HEK293T (cell line): Measurements from ENCODE around the gene LHFPL5.

Experiments
- CTCF ChIA-PET: fragments of 350-600 bp; formaldehyde crosslinking; extraction: SDS; loops from one replicate; lab custom pipeline; 2021; ENCODE audit warnings: antibody characterized with exemption, inconsistent platforms; lab: Yijun Ruan, JAX
- POLR2A ChIA-PET: fragments of 350-600 bp; formaldehyde crosslinking; extraction: SDS; loops from one replicate; lab custom pipeline; 2020; ENCODE audit warnings: antibody characterized with exemption, inconsistent platforms; lab: Yijun Ruan, JAX
- DNase-seq: peaks from one replicate; pipeline ENCODE4 v3.0.0; 2012; ENCODE audit warnings: mixed read lengths; ENCODE audit errors: extremely low spot score
- ARNT ChIP-seq: fragments of 450-650 bp; IDR thresholded peaks from 2 replicates; pipeline ENCODE4 v1.6.1; 2017; ENCODE audit warnings: mild to moderate bottlenecking
- BHLHE40 ChIP-seq: fragments of 450-650 bp; IDR thresholded peaks from 2 replicates; pipeline ENCODE4 v1.6.1; 2016; ENCODE audit warnings: mild to moderate bottlenecking, moderate library complexity, borderline replicate concordance
- CTBP1 ChIP-seq: fragments of 450-650 bp; IDR thresholded peaks from 2 replicates; pipeline ENCODE4 v1.6.1; 2016; ENCODE audit warnings: borderline replicate concordance
- ELF4 ChIP-seq: fragments of 450-650 bp; IDR thresholded peaks from 2 replicates; pipeline ENCODE4 v1.6.1; 2017; ENCODE audit warnings: antibody characterized with exemption
- FOXA1 ChIP-seq: fragments of 450-650 bp; IDR thresholded peaks from 2 replicates; pipeline ENCODE4 v1.6.1; 2016; ENCODE audit warnings: mild to moderate bottlenecking
- FOXK2 ChIP-seq: fragments of 450-650 bp; IDR thresholded peaks from 2 replicates; pipeline ENCODE4 v1.6.1; 2016; ENCODE audit warnings: mild to moderate bottlenecking
- FOXM1 ChIP-seq: fragments of 450-650 bp; IDR thresholded peaks from 2 replicates; pipeline ENCODE4 v1.6.1; 2017; ENCODE audit warnings: mild to moderate bottlenecking, borderline replicate concordance
- HDGF ChIP-seq: fragments of 450-650 bp; IDR thresholded peaks from 2 replicates; pipeline ENCODE4 v1.6.1; 2017; ENCODE audit warnings: antibody characterized with exemption, borderline replicate concordance
- L3MBTL2 ChIP-seq: fragments of 450-650 bp; conservative IDR thresholded peaks from 2 replicates; pipeline ENCODE4 v1.6.1; 2016; ENCODE audit warnings: mild to moderate bottlenecking
- LEF1 ChIP-seq: fragments of 450-650 bp; IDR thresholded peaks from 2 replicates; pipeline ENCODE4 v1.6.1; 2017; ENCODE audit warnings: mild to moderate bottlenecking, borderline replicate concordance
- NFRKB ChIP-seq: fragments of 450-650 bp; IDR thresholded peaks from 2 replicates; pipeline ENCODE4 v1.6.1; 2016; ENCODE audit warnings: mild to moderate bottlenecking, moderate library complexity
- SP1 ChIP-seq: fragments of 450-650 bp; IDR thresholded peaks from 2 replicates; pipeline ENCODE4 v1.6.1; 2017
- SUZ12 ChIP-seq: fragments of 450-650 bp; IDR thresholded peaks from 2 replicates; pipeline ENCODE4 v1.6.1; 2016; ENCODE audit warnings: mild to moderate bottlenecking
- TARDBP ChIP-seq: fragments of 450-650 bp; IDR thresholded peaks from 2 replicates; pipeline ENCODE4 v1.6.1; 2016
- ZNF384 ChIP-seq: fragments of 450-650 bp; IDR thresholded peaks from 2 replicates; pipeline ENCODE4 v1.6.1; 2016
- TF ChIP-seq, protein P1 (sequence below): fragments of 450-650 bp; IDR thresholded peaks from 2 replicates; pipeline ENCODE4 v1.6.1; 2016

The LHFPL5 gene

GRCh38 chr6:35795453-35796071 is 9.6 kb upstream of the LHFPL5 start:
- no peak for TF ChIP-seq SP1
- ChIA-PET CTCF (no interaction called here), POLR2A (no interaction called here)

GRCh38 chr6:35796236-35796635 is 8.9 kb upstream of the LHFPL5 start:
- TF ChIP-seq HDGF: no peak
- TF ChIP-seq TARDBP: no peak
- TF ChIP-seq SUZ12: no peak
- TF ChIP-seq NFRKB: no peak
- no peak for TF ChIP-seq FOXM1
- no peak for TF ChIP-seq FOXK2
- TF ChIP-seq ZNF384: no peak
- no peak for TF ChIP-seq BHLHE40
- TF ChIP-seq ELF4: no peak
- TF ChIP-seq FOXA1: no peak
- TF ChIP-seq SP1: no peak
- TF ChIP-seq ARNT: no peak
- TF ChIP-seq LEF1: no peak
- no peak for TF ChIP-seq CTBP1
- TF ChIP-seq L3MBTL2: no peak
- TF ChIP-seq, protein P1, sequence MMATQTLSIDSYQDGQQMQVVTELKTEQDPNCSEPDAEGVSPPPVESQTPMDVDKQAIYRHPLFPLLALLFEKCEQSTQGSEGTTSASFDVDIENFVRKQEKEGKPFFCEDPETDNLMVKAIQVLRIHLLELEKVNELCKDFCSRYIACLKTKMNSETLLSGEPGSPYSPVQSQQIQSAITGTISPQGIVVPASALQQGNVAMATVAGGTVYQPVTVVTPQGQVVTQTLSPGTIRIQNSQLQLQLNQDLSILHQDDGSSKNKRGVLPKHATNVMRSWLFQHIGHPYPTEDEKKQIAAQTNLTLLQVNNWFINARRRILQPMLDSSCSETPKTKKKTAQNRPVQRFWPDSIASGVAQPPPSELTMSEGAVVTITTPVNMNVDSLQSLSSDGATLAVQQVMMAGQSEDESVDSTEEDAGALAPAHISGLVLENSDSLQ: no peak
- POLR2A ChIA-PET: no interaction called here
- no peak for DNase-seq
- CTCF ChIA-PET: no interaction called here

More at GRCh38 chr6:35795453-35796071, 9.6 kb upstream of the LHFPL5 start:
- DNase-seq: no peak

DNA sequence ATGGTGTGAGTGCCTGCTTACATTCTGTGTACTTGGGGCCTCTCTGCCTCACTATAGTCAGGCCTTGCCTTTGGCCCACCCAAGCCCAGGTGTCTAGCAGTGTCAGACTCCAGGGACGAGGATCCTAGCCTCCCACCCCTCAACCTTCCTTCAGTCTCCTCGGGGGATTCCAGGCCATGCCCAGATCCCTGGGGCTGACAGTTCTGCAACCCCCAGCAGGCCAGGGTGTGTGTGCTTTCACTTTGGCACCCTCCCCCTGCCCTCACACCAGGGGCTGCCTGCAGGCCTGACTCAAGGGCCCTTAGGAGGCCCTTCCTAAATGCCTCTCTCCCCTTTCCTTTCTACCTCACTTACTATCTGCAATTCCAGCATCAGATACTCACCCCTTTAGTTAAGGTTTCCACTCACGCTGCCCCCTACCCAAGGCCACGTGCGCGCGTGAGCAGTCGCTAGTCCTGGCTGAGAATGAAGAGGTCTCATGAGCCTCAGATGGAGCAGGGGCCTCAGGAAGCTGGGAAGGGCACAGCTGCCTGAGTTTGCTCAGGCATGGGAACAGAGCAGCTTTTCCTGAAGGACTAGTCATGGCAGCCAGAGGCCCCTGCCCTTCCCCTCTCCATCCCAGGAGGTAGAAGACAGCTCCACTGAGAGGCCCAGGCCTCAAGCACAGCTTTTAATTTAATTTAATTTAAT is 7.2 kb upstream of the LHFPL5 start:
- TF ChIP-seq HDGF: no peak
- no peak for TF ChIP-seq L3MBTL2
- TF ChIP-seq BHLHE40: no peak
- no peak for TF ChIP-seq FOXM1
- no peak for TF ChIP-seq SP1
- TF ChIP-seq, protein P1: no peak
- no peak for TF ChIP-seq FOXK2
- no peak for TF ChIP-seq ELF4
- no peak for TF ChIP-seq SUZ12
- TF ChIP-seq ARNT: no peak
- TF ChIP-seq ZNF384: no peak
- no peak for TF ChIP-seq FOXA1
- no peak for TF ChIP-seq CTBP1
- TF ChIP-seq LEF1: no peak
- TF ChIP-seq NFRKB: no peak
- TF ChIP-seq TARDBP: no peak
- ChIA-PET CTCF (no interaction called here), POLR2A (interaction anchor here (0.9 kb wide), 1 partner anchor 9 kb away, joined by 3 read pairs; no protein-coding TSS in a partner anchor)
- DNase-seq: no peak

DNA sequence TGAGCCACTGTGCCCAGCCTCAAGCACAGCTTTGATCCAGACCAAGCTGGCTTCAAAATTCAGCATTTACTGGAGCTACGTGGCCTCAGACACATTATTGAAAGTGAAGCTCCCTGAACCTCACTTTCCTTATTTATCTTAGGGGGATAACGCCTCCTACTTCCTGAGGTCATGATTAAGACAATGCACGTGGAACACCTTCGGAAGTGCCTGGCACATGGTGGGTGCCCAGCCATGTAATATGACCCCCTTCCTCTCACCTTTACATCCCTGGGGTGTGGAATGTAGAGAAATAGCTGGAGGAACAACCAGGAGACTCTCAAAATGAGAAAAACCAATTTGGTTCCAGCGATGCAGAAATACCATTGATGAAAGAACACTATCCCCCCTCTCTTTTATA is 6.4 kb upstream of the LHFPL5 start:
- TF ChIP-seq FOXA1 (no peak), NFRKB (no peak), L3MBTL2 (no peak), TARDBP (no peak), HDGF (no peak), ARNT (no peak), CTBP1 (no peak), LEF1 (no peak), ELF4 (no peak), SP1 (no peak), BHLHE40 (no peak)
- TF ChIP-seq, protein P1: no peak
- POLR2A ChIA-PET: interaction anchor here (0.9 kb wide), 1 partner anchor 8 kb away, joined by 3 read pairs; no protein-coding TSS in a partner anchor
- DNase-seq: no peak
- CTCF ChIA-PET: no interaction called here

GRCh38 chr6:35801148-35801547 is 4.0 kb upstream of the LHFPL5 start:
- POLR2A ChIA-PET: no interaction called here
- DNase-seq: no peak
- CTCF ChIA-PET: no interaction called here
- TF ChIP-seq TARDBP (no peak), ARNT (no peak), SUZ12 (no peak), L3MBTL2 (no peak), FOXA1 (no peak), SP1 (no peak), FOXK2 (no peak), ZNF384 (no peak), CTBP1 (no peak), LEF1 (no peak), HDGF (no peak), ELF4 (no peak), FOXM1 (no peak), BHLHE40 (no peak)
- TF ChIP-seq, protein P1: no peak
